KMS-11 (cell line): ENCODE results near the gene SP9.
"Not testable (repeated sequence)": the region's sequence is repeated elsewhere in the genome, so short reads cannot be mapped to it uniquely, and the experiment has no call there.

Source experiments
- H2AFZ ChIP-seq: fragments of 200-600 bp; sonication (generic); 2 replicates; pipeline ENCODE4 v1.6.1; 2016; ENCODE audit warnings: antibody characterized with exemption, mixed run types, low read depth
- H3K27ac ChIP-seq: fragments of 200-600 bp; sonication (generic); 2 replicates; pipeline ENCODE4 v1.6.1; 2016; ENCODE audit warnings: mild to moderate bottlenecking, mixed run types
- H3K27me3 ChIP-seq: fragments of 200-600 bp; sonication (generic); 2 replicates; pipeline ENCODE4 v1.6.1; 2017; ENCODE audit warnings: mild to moderate bottlenecking, low read depth, mixed run types, moderate library complexity; ENCODE audit not compliant: insufficient read depth
- H3K36me3 ChIP-seq: fragments of 200-600 bp; sonication (generic); 2 replicates; pipeline ENCODE4 v1.6.1; 2017; ENCODE audit warnings: mild to moderate bottlenecking, mixed run types; ENCODE audit not compliant: insufficient read depth
- H3K4me1 ChIP-seq: fragments of 200-600 bp; sonication (generic); 2 replicates; pipeline ENCODE4 v1.6.1; 2016; ENCODE audit warnings: mild to moderate bottlenecking, low read depth, mixed run types; ENCODE audit not compliant: poor library complexity, severe bottlenecking
- H3K4me2 ChIP-seq: fragments of 200-600 bp; sonication (generic); 2 replicates; pipeline ENCODE4 v1.7.0; 2016; ENCODE audit warnings: mild to moderate bottlenecking, mixed run types
- H3K4me3 ChIP-seq: fragments of 200-600 bp; sonication (generic); IDR thresholded peaks from 2 replicates; pipeline ENCODE4 v1.6.1; 2017; ENCODE audit warnings: low read depth, low read length, mixed read lengths; ENCODE audit not compliant: insufficient read depth
- H3K79me2 ChIP-seq: fragments of 200-600 bp; sonication (generic); 2 replicates; pipeline ENCODE4 v1.6.1; 2016; ENCODE audit warnings: low read depth, mixed run types; ENCODE audit not compliant: insufficient read depth
- H3K9ac ChIP-seq: fragments of 200-600 bp; sonication (generic); 2 replicates; pipeline ENCODE4 v1.6.1; 2016; ENCODE audit warnings: mild to moderate bottlenecking, mixed run types
- H4K20me1 ChIP-seq: fragments of 200-600 bp; sonication (generic); 2 replicates; pipeline ENCODE4 v1.6.1; 2016; ENCODE audit warnings: mild to moderate bottlenecking, mixed run types; ENCODE audit not compliant: insufficient read depth
- CTCF ChIP-seq: fragments of 200-600 bp; sonication (generic); conservative IDR thresholded peaks from 2 replicates; pipeline ENCODE4 v1.6.1; 2017; ENCODE audit warnings: low read depth, mild to moderate bottlenecking, antibody characterized with exemption, low read length, moderate library complexity, mixed read lengths

The SP9 gene

GRCh38 chr2:174350593-174351181 lies 15.9 kb downstream of the SP9 start:
- H3K9ac ChIP-seq: no peak overlapping the region
- no peaks in the 10 kb centered on the region for H3K79me2 ChIP-seq
- no peaks in the 10 kb centered on the region for H3K4me1 ChIP-seq
- no peak overlapping the region for H3K4me2 ChIP-seq
- TF ChIP-seq CTCF: no peak; the same call in 1 of the 2 replicates
- no peaks in the 10 kb centered on the region for H4K20me1 ChIP-seq
- H3K27ac ChIP-seq: no peak overlapping the region
- no peak overlapping the region for H3K4me3 ChIP-seq
- no peak overlapping the region for H2AFZ ChIP-seq
- no peaks in the 10 kb centered on the region for H3K27me3 ChIP-seq
- H3K36me3 ChIP-seq: no peaks in the 10 kb centered on the region

GRCh38 chr2:174353004-174353403 lies 18.2 kb downstream of the SP9 start:
- H3K9ac ChIP-seq: no peak overlapping the region
- no peak for TF ChIP-seq CTCF
- H4K20me1 ChIP-seq: no peaks in the 10 kb centered on the region

GRCh38 chr2:174356347-174356746 lies 21.6 kb downstream of the SP9 start:
- H3K27me3 ChIP-seq: no peaks in the 10 kb centered on the region
- no peak overlapping the region for H3K4me3 ChIP-seq
- no peaks in the 10 kb centered on the region for H3K36me3 ChIP-seq
- no peak overlapping the region for H3K4me2 ChIP-seq
- H3K4me1 ChIP-seq: no peaks in the 10 kb centered on the region
- H4K20me1 ChIP-seq: no peaks in the 10 kb centered on the region
- H2AFZ ChIP-seq: no peak overlapping the region
- TF ChIP-seq CTCF: no peak
- no peak overlapping the region for H3K27ac ChIP-seq
- H3K79me2 ChIP-seq: no peaks in the 10 kb centered on the region
- H3K9ac ChIP-seq: no peak overlapping the region

More at GRCh38 chr2:174353004-174353403, 18.2 kb downstream of the SP9 start:
- Histone ChIP-seq H3K27ac (no peak overlapping the region), H3K4me1 (no peaks in the 10 kb centered on the region), H2AFZ (no peak overlapping the region), H3K4me3 (no peak overlapping the region), H3K4me2 (no peak overlapping the region), H3K36me3 (no peaks in the 10 kb centered on the region), H3K27me3 (no peaks in the 10 kb centered on the region), H3K79me2 (no peaks in the 10 kb centered on the region)

- H3K4me2 ChIP-seq, H3K4me3 ChIP-seq, H2AFZ ChIP-seq, H4K20me1 ChIP-seq, H3K36me3 ChIP-seq, H3K9ac ChIP-seq, H3K27ac ChIP-seq, H3K4me1 ChIP-seq, H3K27me3 ChIP-seq, H3K79me2 ChIP-seq: not testable (repeated sequence)
These were observed 24.9 kb downstream of the SP9 start for GRCh38 chr2:174359663-174360062.

- Histone ChIP-seq H3K4me3 (no peak overlapping the region), H4K20me1 (no peaks in the 10 kb centered on the region), H2AFZ (no peak overlapping the region), H3K79me2 (no peaks in the 10 kb centered on the region), H3K9ac (no peak overlapping the region), H3K4me1 (no peaks in the 10 kb centered on the region), H3K36me3 (no peaks in the 10 kb centered on the region), H3K27me3 (no peaks in the 10 kb centered on the region), H3K4me2 (no peak overlapping the region), H3K27ac (no peak overlapping the region)
- no peak for TF ChIP-seq CTCF
These were observed 28.2 kb downstream of the SP9 start for GRCh38 chr2:174362949-174363348.

- not testable (repeated sequence) for H3K79me2 ChIP-seq, H3K4me2 ChIP-seq, H3K36me3 ChIP-seq, H3K27ac ChIP-seq, H3K4me1 ChIP-seq, H2AFZ ChIP-seq, H4K20me1 ChIP-seq, H3K27me3 ChIP-seq, H3K9ac ChIP-seq, H3K4me3 ChIP-seq
These were observed 28.9 kb downstream of the SP9 start for GRCh38 chr2:174363492-174364225.
